ENCODE data around the gene DLG4. TPM values are rescaled to one million over a fixed set of nuclear protein-coding genes. Genes with fewer than 3 reads are reported as not detected.

Gene DLG4
- total and polyA plus RNA-seq, 3 donors from 2014 or later, result 26.3 to 49.8 (median 45.9) TPM

DNA sequence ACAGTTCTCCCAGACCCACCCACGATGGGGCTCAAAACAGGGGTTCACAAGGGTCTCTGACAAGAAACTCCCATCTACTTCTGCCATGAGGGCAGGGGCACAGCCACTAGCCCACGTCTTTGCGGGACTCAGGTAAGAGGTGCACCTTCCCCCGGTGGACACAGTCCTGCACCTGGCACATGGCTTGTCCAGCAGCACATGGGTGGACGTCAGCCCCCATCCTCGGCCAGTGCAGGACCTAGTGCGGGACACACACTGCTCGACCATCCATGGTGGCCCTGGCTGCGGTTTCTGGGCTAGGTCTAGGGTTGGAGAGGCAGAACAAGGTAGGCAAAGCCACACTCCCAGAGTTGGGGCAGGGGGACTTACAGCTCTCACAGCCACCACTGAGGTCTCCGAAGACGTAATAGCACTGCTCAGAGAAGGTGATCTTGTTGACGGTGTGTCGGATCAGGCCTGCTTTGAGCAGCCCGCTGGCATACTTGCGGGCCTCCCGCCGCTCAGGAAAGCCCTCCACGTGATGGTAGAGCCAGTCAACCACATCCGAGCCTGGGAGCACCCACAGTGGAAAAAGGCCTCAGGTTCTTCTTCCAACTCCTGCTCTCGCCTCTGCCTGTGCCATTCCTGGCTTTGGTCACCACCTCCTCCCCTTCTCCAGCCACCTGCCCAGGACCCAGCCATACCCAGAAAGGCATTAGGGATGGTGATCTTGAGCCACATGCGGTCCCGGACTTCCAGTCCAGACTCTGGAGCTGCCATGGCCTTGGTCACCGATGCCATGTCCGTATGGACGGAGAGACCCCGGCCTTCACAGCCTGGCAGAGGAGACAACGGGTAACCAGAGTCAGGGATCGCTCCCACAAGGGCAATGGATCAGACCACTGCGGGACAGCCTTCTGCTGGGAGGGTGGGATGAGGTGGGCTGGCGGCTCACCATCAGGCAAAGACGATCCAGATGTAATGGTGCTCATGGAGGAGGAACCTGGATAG is 7.4 kb upstream of the DLG4 start:
- Histone ChIP-seq H3K27ac (no peak overlapping the region), H3K4me3 (no peak overlapping the region), H3K9me3 (no peaks in the 10 kb centered on the region), H3K4me1 (peaks cover 2% of the 10 kb centered on the region), H3K36me3 (ENCODE audit: low read depth, missing control alignments) (no peaks in the 10 kb centered on the region), H3K27me3 (no peaks in the 10 kb centered on the region)
- WGBS, 2 donors, result 88 to 91% methylated on average over 29 to 30 of the region's 31 CpGs
- no peak for DNase-seq
- intact Hi-C loops (cut with DNase I; ENCODE audit: low total_unique reads), result no loop called here
- TF ChIP-seq, protein P1, sequence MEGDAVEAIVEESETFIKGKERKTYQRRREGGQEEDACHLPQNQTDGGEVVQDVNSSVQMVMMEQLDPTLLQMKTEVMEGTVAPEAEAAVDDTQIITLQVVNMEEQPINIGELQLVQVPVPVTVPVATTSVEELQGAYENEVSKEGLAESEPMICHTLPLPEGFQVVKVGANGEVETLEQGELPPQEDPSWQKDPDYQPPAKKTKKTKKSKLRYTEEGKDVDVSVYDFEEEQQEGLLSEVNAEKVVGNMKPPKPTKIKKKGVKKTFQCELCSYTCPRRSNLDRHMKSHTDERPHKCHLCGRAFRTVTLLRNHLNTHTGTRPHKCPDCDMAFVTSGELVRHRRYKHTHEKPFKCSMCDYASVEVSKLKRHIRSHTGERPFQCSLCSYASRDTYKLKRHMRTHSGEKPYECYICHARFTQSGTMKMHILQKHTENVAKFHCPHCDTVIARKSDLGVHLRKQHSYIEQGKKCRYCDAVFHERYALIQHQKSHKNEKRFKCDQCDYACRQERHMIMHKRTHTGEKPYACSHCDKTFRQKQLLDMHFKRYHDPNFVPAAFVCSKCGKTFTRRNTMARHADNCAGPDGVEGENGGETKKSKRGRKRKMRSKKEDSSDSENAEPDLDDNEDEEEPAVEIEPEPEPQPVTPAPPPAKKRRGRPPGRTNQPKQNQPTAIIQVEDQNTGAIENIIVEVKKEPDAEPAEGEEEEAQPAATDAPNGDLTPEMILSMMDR (IDR thresholded peaks at IDR 0.05), result no peak
- TF ChIP-seq POLR2A (IDR thresholded peaks at IDR 0.05), result no peak

DNA sequence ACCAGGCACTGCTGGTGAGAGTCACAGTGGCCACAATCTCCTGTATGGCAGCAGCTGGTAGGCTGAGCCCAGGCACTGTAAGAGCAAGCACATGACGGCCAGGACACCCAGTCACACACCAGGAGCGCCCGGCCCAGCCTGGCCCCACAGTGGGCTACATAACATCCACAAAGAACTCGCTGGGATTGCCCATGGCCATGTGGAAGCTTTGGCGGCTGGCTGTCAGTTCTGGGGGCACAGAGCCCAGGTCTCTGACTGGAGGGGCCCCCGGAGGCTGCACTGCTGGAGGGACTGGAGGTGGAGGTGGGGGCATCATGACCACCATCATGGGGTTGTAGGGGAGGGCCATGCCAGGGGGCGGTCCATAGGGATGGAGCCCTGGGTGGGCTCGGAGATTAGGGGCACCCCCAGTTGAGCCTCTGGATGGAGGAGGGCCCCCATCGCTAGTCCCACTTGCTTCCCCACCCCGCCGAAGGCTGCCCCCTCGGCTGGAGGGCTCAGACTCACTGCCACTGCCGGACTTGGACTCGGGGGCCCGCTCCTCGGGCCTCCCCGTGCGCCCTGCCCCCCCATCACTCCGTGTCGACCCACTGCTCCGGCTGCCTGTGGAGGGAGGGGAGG is 6.2 kb upstream of the DLG4 start:
- DNase-seq, result no peak
- Histone ChIP-seq H3K27me3 (no peaks in the 10 kb centered on the region), H3K9me3 (no peaks in the 10 kb centered on the region), H3K27ac (no peak overlapping the region), H3K4me3 (no peak overlapping the region), H3K4me1 (peaks cover 3% of the 10 kb centered on the region), H3K36me3 (ENCODE audit: low read depth, missing control alignments) (no peaks in the 10 kb centered on the region)
- TF ChIP-seq POLR2A (IDR thresholded peaks at IDR 0.05), result no peak
- TF ChIP-seq, protein P1 (IDR thresholded peaks at IDR 0.05), result no peak
- intact Hi-C loops (cut with DNase I; ENCODE audit: low total_unique reads), result no loop called here
- 70 to 86% methylated on average over 6 to 19 of the region's 21 CpGs for WGBS, 2 donors

DNA sequence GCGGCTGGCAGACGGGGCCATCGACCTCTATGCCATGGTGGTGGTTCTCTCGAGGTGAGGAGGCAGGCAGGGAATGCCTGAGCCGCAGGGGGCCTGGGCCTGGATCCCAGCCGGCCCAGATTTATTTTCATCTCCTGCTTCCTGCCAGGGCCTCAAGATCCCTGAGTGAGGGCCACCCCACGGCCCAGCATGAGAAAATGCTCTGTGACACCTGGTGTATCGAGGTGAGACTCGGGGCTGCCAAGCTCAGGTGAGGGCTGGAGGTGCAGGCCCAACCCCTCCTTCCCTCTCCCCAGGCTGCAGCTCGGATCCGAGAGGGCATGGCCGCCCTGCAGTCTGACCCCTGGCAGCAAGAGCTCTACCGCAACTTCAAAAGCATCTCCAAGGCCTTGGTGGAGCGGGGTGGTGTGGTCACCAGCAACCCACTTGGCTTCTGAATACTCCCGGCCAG is 5.0 kb upstream of the DLG4 start:
- no peaks in the 10 kb centered on the region for H3K36me3 ChIP-seq (ENCODE audit: low read depth, missing control alignments)
- H3K4me1 ChIP-seq, result peaks cover 9% of the 10 kb centered on the region
- intact Hi-C loops (cut with DNase I; ENCODE audit: low total_unique reads), result no loop called here
- H3K9me3 ChIP-seq, result no peaks in the 10 kb centered on the region
- no peak for TF ChIP-seq POLR2A (IDR thresholded peaks at IDR 0.05)
- TF ChIP-seq, protein P1 (IDR thresholded peaks at IDR 0.05), result no peak
- H3K4me3 ChIP-seq, result no peak overlapping the region
- no peak for DNase-seq
- 71 to 84% methylated on average over 12 to 15 of the region's 15 CpGs for WGBS, 2 donors
- H3K27me3 ChIP-seq, result no peaks in the 10 kb centered on the region
- no peak overlapping the region for H3K27ac ChIP-seq

DNA sequence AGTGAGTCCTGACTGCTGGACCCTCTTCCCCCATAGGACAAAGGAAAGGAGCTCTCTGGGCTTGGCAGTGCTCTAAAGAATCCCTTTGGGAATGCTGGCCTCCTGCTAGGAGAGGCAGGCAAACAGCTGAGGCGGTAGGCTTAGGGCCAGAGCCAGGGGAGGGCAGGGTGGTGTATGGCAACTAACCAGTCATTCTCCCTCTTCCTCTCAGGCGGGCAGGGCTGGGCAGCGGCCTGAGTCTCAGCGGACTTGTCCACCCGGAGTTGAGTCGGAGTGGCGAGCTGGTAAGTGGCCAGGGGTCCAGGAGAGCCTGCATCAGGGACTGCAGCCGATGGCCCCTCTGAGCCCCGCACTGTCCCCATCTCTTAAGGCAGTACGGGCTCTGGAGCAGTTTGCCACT is 4.5 kb upstream of the DLG4 start:
- no peak overlapping the region for H3K27ac ChIP-seq

More for the DNA sequence above, 4.5 kb upstream of the DLG4 start:
- H3K27me3 ChIP-seq, result no peaks in the 10 kb centered on the region
- TF ChIP-seq, protein P1 (IDR thresholded peaks at IDR 0.05), result no peak
- no peak for TF ChIP-seq POLR2A (IDR thresholded peaks at IDR 0.05)
- intact Hi-C loops (cut with DNase I; ENCODE audit: low total_unique reads), result no loop called here
- H3K4me1 ChIP-seq, result peaks cover 13% of the 10 kb centered on the region
- no peak for DNase-seq
- 68 to 75% methylated on average over 2 to 10 of the region's 10 CpGs for WGBS, 2 donors
- no peaks in the 10 kb centered on the region for H3K36me3 ChIP-seq (ENCODE audit: low read depth, missing control alignments)
- no peak overlapping the region for H3K4me3 ChIP-seq
- H3K9me3 ChIP-seq, result no peaks in the 10 kb centered on the region
